PC-9 (cell line): ENCODE results near the gene ICAM2. TPM values are rescaled to one million over a fixed set of nuclear protein-coding genes. Genes with fewer than 3 reads are reported as not detected.

Experiments used
- BruUV-seq: library from RNA; stranded (reverse); fragments of 400-500 nt; replicated peaks from 2 replicates; lab custom pipeline; 2021; lab: Mats Ljungman, UMichigan
- CTCF ChIA-PET: fragments of 300-600 bp; sonication (Branson Sonifier 250); formaldehyde crosslinking; loops from one replicate; lab custom pipeline; 2022; ENCODE audit warnings: antibody characterized with exemption; lab: Charles Lee
- POLR2A ChIA-PET: fragments of 300-600 bp; sonication (Branson Sonifier 250); formaldehyde crosslinking; loops from one replicate; lab custom pipeline; 2022; ENCODE audit warnings: antibody characterized with exemption; ENCODE audit not compliant: unreplicated experiment; lab: Charles Lee
- DNase-seq, 2 experiments: peaks; one replicate each; pipeline versions ENCODE4 v3.0.0 to v3.0.0-alpha.2; 2015 to 2022; ENCODE audit warnings: mixed read lengths in 1 of 2
- H2AFZ ChIP-seq: fragments of 200-600 bp; sonication (generic); 2 replicates; pipeline ENCODE4 v1.8.1; 2017; ENCODE audit warnings: antibody characterized with exemption
- H3F3A ChIP-seq: fragments of 200-600 bp; sonication (generic); 2 replicates; pipeline ENCODE4 v1.8.1; 2017; ENCODE audit warnings: antibody characterized with exemption, mild to moderate bottlenecking, low read depth; ENCODE audit not compliant: insufficient read depth
- H3K27ac ChIP-seq: fragments of 200-600 bp; sonication (generic); 2 replicates; pipeline ENCODE4 v1.6.1; 2016; ENCODE audit warnings: mixed run types
- H3K27me3 ChIP-seq: fragments of 200-600 bp; sonication (generic); 2 replicates; pipeline ENCODE4 v1.6.1; 2016; ENCODE audit warnings: low read depth, mixed run types; ENCODE audit not compliant: insufficient read depth
- H3K36me3 ChIP-seq: fragments of 200-600 bp; sonication (generic); 2 replicates; pipeline ENCODE4 v1.6.1; 2016; ENCODE audit warnings: low read depth, mixed run types
- H3K4me1 ChIP-seq: fragments of 200-600 bp; sonication (generic); replicated peaks from 2 replicates; pipeline ENCODE4 v1.6.1; 2016; ENCODE audit warnings: mixed run types; ENCODE audit not compliant: insufficient read depth
- H3K4me2 ChIP-seq: fragments of 200-600 bp; sonication (generic); 2 replicates; pipeline ENCODE4 v1.6.1; 2017; ENCODE audit warnings: mixed run types
- H3K4me3 ChIP-seq: fragments of 200-600 bp; sonication (generic); 2 replicates; pipeline ENCODE4 v1.6.1; 2016; ENCODE audit warnings: mixed run types
- H3K79me2 ChIP-seq: fragments of 200-600 bp; sonication (generic); 2 replicates; pipeline ENCODE4 v1.6.1; 2017; ENCODE audit warnings: low read depth, mixed run types
- H3K9me2 ChIP-seq: fragments of 200-600 bp; sonication (generic); 2 replicates; pipeline ENCODE4 v1.8.1; 2017; ENCODE audit warnings: mild to moderate bottlenecking; ENCODE audit not compliant: insufficient read depth
- H3K9me3 ChIP-seq: fragments of 200-600 bp; sonication (generic); 2 replicates; pipeline ENCODE4 v1.8.1; 2016; ENCODE audit warnings: low read depth; ENCODE audit not compliant: insufficient read depth
- H4K20me1 ChIP-seq: fragments of 200-600 bp; sonication (generic); 2 replicates; pipeline ENCODE4 v1.8.1; 2017; ENCODE audit not compliant: insufficient read depth
- EZH2 ChIP-seq: fragments of 200-600 bp; sonication (generic); IDR thresholded peaks from 2 replicates; pipeline ENCODE4 v1.8.0; 2017; ENCODE audit warnings: antibody characterized with exemption, low read depth
- intact Hi-C: fragments of 100-400 bp; cut with micrococcal nuclease; formaldehyde crosslinking; loops from one replicate; pipeline ENCODE4 v1.10.0; 2022; ENCODE audit not compliant: unreplicated experiment
- total RNA-seq: library from RNA; stranded (reverse); gene quantifications from 2 replicates; pipeline ENCODE4 v1.2.3, GENCODE V29; 2021
- TF ChIP-seq, protein P1 (sequence below): fragments of 200-600 bp; sonication (generic); conservative IDR thresholded peaks from 2 replicates; pipeline ENCODE4 v1.6.1; 2017; ENCODE audit warnings: mixed run types, antibody characterized with exemption, mild to moderate bottlenecking, moderate library complexity

The ICAM2 gene
- total RNA-seq, 1 experiment from 2014 or later: 7.8 TPM

DNA sequence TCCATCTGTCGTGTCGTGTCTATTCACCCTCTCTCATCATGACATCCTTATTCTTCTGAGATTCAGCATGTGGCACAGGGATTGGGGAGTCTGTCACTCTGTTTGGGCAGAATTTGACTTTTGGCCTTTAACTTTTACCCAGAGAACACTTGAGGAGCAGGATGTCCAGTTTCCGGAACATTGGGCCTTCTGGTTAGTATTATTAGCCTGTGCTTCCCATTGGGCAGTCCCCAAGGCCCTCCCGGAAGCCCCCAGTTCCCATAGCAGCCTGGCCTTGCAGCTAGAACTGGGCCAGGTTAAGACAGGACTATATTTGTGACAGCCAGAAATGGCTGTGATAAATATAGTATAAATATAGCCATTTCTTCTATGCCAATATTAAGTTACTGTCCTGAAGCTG, 57.3 kb downstream of the ICAM2 start:
- TF ChIP-seq, protein P1, sequence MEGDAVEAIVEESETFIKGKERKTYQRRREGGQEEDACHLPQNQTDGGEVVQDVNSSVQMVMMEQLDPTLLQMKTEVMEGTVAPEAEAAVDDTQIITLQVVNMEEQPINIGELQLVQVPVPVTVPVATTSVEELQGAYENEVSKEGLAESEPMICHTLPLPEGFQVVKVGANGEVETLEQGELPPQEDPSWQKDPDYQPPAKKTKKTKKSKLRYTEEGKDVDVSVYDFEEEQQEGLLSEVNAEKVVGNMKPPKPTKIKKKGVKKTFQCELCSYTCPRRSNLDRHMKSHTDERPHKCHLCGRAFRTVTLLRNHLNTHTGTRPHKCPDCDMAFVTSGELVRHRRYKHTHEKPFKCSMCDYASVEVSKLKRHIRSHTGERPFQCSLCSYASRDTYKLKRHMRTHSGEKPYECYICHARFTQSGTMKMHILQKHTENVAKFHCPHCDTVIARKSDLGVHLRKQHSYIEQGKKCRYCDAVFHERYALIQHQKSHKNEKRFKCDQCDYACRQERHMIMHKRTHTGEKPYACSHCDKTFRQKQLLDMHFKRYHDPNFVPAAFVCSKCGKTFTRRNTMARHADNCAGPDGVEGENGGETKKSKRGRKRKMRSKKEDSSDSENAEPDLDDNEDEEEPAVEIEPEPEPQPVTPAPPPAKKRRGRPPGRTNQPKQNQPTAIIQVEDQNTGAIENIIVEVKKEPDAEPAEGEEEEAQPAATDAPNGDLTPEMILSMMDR: no peak
- no peak for TF ChIP-seq EZH2
- peaks cover 14% of the 10 kb centered on the region for H3K4me1 ChIP-seq
- DNase-seq: no peak
- no TSS peak for BruUV-seq
- H3K4me3 ChIP-seq: no peak overlapping the region
- intact Hi-C loops: no loop called here
- no peak overlapping the region for H3K27ac ChIP-seq
- H3F3A ChIP-seq: peaks cover 12% of the 10 kb centered on the region
- H4K20me1 ChIP-seq: no peaks in the 10 kb centered on the region
- no peaks in the 10 kb centered on the region for H3K36me3 ChIP-seq
- ChIA-PET POLR2A (interaction anchor here (0.5 to 0.6 kb wide), 2 partner anchors 182 to 285 kb away, joined by 4 to 6 read pairs; no protein-coding TSS in a partner anchor), CTCF (no interaction called here)
- no peaks in the 10 kb centered on the region for H3K9me3 ChIP-seq
- H3K79me2 ChIP-seq: no peaks in the 10 kb centered on the region
- H3K27me3 ChIP-seq: no peaks in the 10 kb centered on the region
- no peak overlapping the region for H3K4me2 ChIP-seq
- H3K9me2 ChIP-seq: no peaks in the 10 kb centered on the region
- H2AFZ ChIP-seq: no peak overlapping the region

DNA sequence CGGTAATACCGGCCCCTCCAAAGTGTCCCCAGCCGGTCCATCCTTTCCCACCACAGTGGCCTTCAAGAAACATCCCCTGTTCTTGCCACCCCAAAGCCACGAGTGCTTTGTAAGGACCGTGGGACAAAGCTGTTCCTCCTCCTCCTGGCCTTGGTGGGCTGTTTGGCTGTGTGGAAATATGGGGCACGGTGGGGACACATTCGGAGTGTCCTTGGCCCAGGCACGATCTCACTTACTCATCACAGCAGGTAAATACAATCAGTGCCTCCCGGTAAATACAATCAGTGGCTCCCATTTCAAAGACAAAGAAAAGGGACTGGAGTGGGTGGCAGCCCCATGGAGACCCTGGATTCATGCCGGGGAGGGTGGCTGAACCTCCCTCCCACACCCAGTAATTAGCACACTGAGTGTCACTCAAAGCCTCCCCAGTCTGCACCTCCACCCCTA, 58.1 kb downstream of the ICAM2 start:
- H3F3A ChIP-seq: peaks cover 12% of the 10 kb centered on the region
- H3K27ac ChIP-seq: no peak overlapping the region
- POLR2A ChIA-PET: interaction anchor here (0.6 kb wide), 1 partner anchor 9 kb away, joined by 3 read pairs; no protein-coding TSS in a partner anchor
- H3K4me3 ChIP-seq: no peak overlapping the region
- CTCF ChIA-PET: interaction anchor here (0.6 kb wide), 1 partner anchor 580 kb away, joined by 4 read pairs; no protein-coding TSS in a partner anchor
- intact Hi-C loops: no loop called here
- H3K9me2 ChIP-seq: no peaks in the 10 kb centered on the region
- no peak overlapping the region for H3K4me2 ChIP-seq
- H3K4me1 ChIP-seq: peaks cover 14% of the 10 kb centered on the region
- H3K79me2 ChIP-seq: no peaks in the 10 kb centered on the region
- H3K27me3 ChIP-seq: no peaks in the 10 kb centered on the region
- H3K9me3 ChIP-seq: no peaks in the 10 kb centered on the region
- no peaks in the 10 kb centered on the region for H4K20me1 ChIP-seq
- BruUV-seq: no TSS peak
- no peaks in the 10 kb centered on the region for H3K36me3 ChIP-seq
- TF ChIP-seq EZH2: no peak
- TF ChIP-seq, protein P1: no peak
- no peak overlapping the region for H2AFZ ChIP-seq
- no peak for DNase-seq

DNA sequence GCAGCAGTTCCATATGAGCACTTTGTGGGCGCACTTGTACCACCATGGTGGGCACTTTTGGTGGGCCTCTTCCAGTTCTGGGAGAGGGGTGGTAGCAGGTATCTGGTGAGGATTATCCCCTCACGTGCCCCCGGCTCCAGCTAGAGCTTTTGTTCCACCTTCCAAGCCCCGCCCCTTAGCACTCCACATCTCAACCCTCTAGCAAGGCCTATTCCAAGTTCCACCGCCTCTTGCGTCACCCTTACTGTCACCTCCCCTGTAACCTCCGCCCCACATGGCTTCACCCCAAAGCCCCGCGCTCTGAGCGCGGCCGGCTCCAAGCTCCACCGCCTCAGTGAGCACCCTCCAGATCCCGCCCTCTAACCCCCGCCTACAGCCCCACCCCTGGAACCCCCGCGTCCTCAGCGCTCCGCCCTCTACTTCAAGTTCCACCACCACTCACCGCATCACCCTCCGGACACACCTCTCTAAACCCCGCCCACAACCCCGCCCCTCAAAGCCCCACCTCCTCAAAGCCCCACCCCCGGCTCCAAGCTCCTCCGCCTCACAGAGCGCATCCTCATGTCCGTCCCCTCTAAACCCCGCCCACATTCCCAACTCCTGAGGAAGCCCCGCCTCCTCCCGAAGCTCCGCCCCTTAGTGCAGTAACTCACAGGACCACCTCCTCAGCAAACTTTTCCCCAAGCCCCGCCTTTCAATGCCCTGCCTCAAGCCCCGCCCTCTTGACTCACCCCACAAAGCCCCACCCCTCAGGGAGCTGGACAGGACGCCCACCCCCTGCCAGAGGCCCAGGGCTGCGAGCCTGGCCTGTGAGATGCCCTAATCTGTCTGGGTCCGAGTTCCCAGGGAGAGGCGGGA, 58.8 kb downstream of the ICAM2 start:
- Histone ChIP-seq H3K36me3 (no peaks in the 10 kb centered on the region), H3K9me2 (no peaks in the 10 kb centered on the region), H3K9me3 (no peaks in the 10 kb centered on the region), H3K4me2 (peak overlapping the region; percentile 76), H3K4me3 (peak overlapping the region; percentile 48), H4K20me1 (no peaks in the 10 kb centered on the region), H3F3A (peaks cover 12% of the 10 kb centered on the region), H3K79me2 (no peaks in the 10 kb centered on the region), H2AFZ (peak overlapping the region; percentile 20; the same call in 1 of the 2 replicates), H3K4me1 (peaks cover 14% of the 10 kb centered on the region), H3K27me3 (no peaks in the 10 kb centered on the region), H3K27ac (no peak overlapping the region)
- ChIA-PET POLR2A (interaction anchor here (0.6 kb wide), 1 partner anchor 8 kb away, joined by 3 read pairs; no protein-coding TSS in a partner anchor), CTCF (interaction anchor here (0.6 kb wide), 1 partner anchor 580 kb away, joined by 4 read pairs; no protein-coding TSS in a partner anchor)
- peak; percentile 74 to 90 for DNase-seq
- intact Hi-C loops: no loop called here
- no TSS peak for BruUV-seq
- TF ChIP-seq, protein P1: no peak
- TF ChIP-seq EZH2: no peak
